H1 (cell line): ENCODE results near the gene VPS35L. TPM values are rescaled to one million over a fixed set of nuclear protein-coding genes. Genes with fewer than 3 reads are reported as not detected.

Source experiments
- CTCF ChIA-PET: fragments of 300-600 bp; sonication (Branson Sonifier 250); formaldehyde crosslinking; loops from one replicate; lab custom pipeline; 2021; ENCODE audit not compliant: partially characterized antibody; lab: Charles Lee
- POLR2A ChIA-PET: fragments of 300-600 bp; sonication (Branson Sonifier 250); formaldehyde crosslinking; loops from one replicate; lab custom pipeline; 2021; ENCODE audit warnings: inconsistent platforms; ENCODE audit not compliant: partially characterized antibody; lab: Charles Lee
- DNase-seq, 2 experiments: peaks; one replicate each; pipeline versions ENCODE4 v3.0.0 to v3.0.0-alpha.2; 2010 to 2022; ENCODE audit warnings: low spot score in 2 of 2, low read depth in 1 of 2, mixed read lengths in 1 of 2
- FAIRE-seq: peaks from 2 replicates; lab custom pipeline; 2011; peaks lifted over from hg19 to GRCh38; lab: Jason Lieb, UNC
- H2AFZ ChIP-seq: 2 replicates; pipeline ENCODE4 v1.8.1; 2012; ENCODE audit warnings: low read length, inconsistent platforms
- H2AK5ac ChIP-seq: 2 replicates; pipeline ENCODE4 v1.6.1; 2013; ENCODE audit warnings: low read depth, low read length
- H2BK120ac ChIP-seq: replicated peaks from 2 replicates; pipeline ENCODE3; 2013; ENCODE audit warnings: low read depth, low read length, inconsistent platforms
- H2BK12ac ChIP-seq: 2 replicates; pipeline ENCODE4 v1.6.1; 2013; ENCODE audit warnings: low read depth, low read length
- H2BK15ac ChIP-seq: 2 replicates; pipeline ENCODE4 v1.6.1; 2013; ENCODE audit warnings: low read length
- H2BK20ac ChIP-seq: 2 replicates; pipeline ENCODE4 v1.6.1; 2013; ENCODE audit warnings: low read length
- H2BK5ac ChIP-seq: 2 replicates; pipeline ENCODE4 v1.6.1; 2013; ENCODE audit warnings: low read depth, low read length
- H3K14ac ChIP-seq: 2 replicates; pipeline ENCODE4 v1.6.1; 2013; ENCODE audit warnings: inconsistent platforms; ENCODE audit not compliant: insufficient read length
- H3K18ac ChIP-seq: 2 replicates; pipeline ENCODE4 v1.6.1; 2013; ENCODE audit warnings: low read length; ENCODE audit errors: extremely low read depth
- H3K23ac ChIP-seq: 2 replicates; pipeline ENCODE4 v1.6.1; 2013; ENCODE audit warnings: inconsistent platforms; ENCODE audit not compliant: insufficient read length
- H3K23me2 ChIP-seq: 2 replicates; pipeline ENCODE4 v1.6.1; 2013; ENCODE audit warnings: low read depth, low read length
- H3K27ac ChIP-seq: 2 replicates; pipeline ENCODE4 v1.6.1; 2011; ENCODE audit warnings: low read depth, low read length, inconsistent platforms
- H3K27me3 ChIP-seq, 4 experiments: replicated peaks in 1 of 4; 1 replicate in 1 of 4; 2 replicates in 3 of 4; pipeline versions ENCODE4 v1.6.1 to v1.8.1; 2011 to 2013; ENCODE audit warnings: low read length in 3 of 4, mild to moderate bottlenecking in 3 of 4, inconsistent platforms in 2 of 4, mixed read lengths in 2 of 4, moderate library complexity in 1 of 4; ENCODE audit not compliant: control insufficient read depth in 3 of 4, insufficient read depth in 3 of 4; ENCODE audit errors: extremely low read depth in 1 of 4
- H3K36me3 ChIP-seq, 4 experiments: 2 replicates each; pipeline versions ENCODE4 v1.6.1 to v1.8.1; 2011 to 2013; ENCODE audit warnings: mild to moderate bottlenecking in 4 of 4, low read length in 3 of 4, moderate library complexity in 2 of 4, control low read depth in 1 of 4, inconsistent platforms in 1 of 4; ENCODE audit not compliant: insufficient read depth in 4 of 4, control insufficient read depth in 2 of 4
- H3K4ac ChIP-seq: replicated peaks from 2 replicates; pipeline ENCODE3; 2013; ENCODE audit warnings: low read length, low read depth, mixed read lengths, inconsistent platforms; ENCODE audit not compliant: insufficient read length
- H3K4me1 ChIP-seq, 4 experiments: replicated peaks in 1 of 4; 1 replicate in 1 of 4; 2 replicates in 3 of 4; pipeline versions ENCODE4 v1.6.1 to v1.8.1; 2011 to 2013; ENCODE audit warnings: low read length in 3 of 4, inconsistent platforms in 2 of 4, mixed read lengths in 1 of 4; ENCODE audit not compliant: insufficient read depth in 4 of 4, control insufficient read depth in 3 of 4
- H3K4me2 ChIP-seq, 2 experiments: 2 replicates each; pipeline versions ENCODE4 v1.6.1 to v1.8.1; 2011 to 2013; ENCODE audit warnings: low read depth in 2 of 2, low read length in 2 of 2, control low read depth in 1 of 2, inconsistent platforms in 1 of 2, mild to moderate bottlenecking in 1 of 2; ENCODE audit not compliant: insufficient read depth in 1 of 2
- H3K4me3 ChIP-seq, 4 experiments: fragments of 200-600, 300-600 bp in 1 of 4; sonication (generic), shearing (Covaris generic), sonication (Bioruptor Twin) in 1 of 4; 2 replicates each; pipeline versions ENCODE4 v1.5.1 to v1.8.1; 2011 to 2016; ENCODE audit warnings: low read length in 4 of 4, low read depth in 3 of 4, control low read depth in 2 of 4, inconsistent platforms in 2 of 4, mild to moderate bottlenecking in 2 of 4, mixed read lengths in 1 of 4, moderate library complexity in 1 of 4; ENCODE audit not compliant: insufficient read depth in 2 of 4; ENCODE audit errors: extremely low read depth in 1 of 4
- H3K56ac ChIP-seq: replicated peaks from 2 replicates; pipeline ENCODE3; 2013; ENCODE audit warnings: low read depth, mild to moderate bottlenecking, mixed read lengths, low read length, inconsistent platforms; ENCODE audit not compliant: insufficient read length
- H3K79me1 ChIP-seq: 2 replicates; pipeline ENCODE4 v1.6.1; 2013; ENCODE audit warnings: low read depth, low read length, control low read depth
- H3K79me2 ChIP-seq, 2 experiments: 2 replicates each; pipeline versions ENCODE4 v1.6.1 to v1.8.1; 2012 to 2013; ENCODE audit warnings: low read length in 2 of 2, mild to moderate bottlenecking in 2 of 2, inconsistent platforms in 1 of 2; ENCODE audit not compliant: insufficient read depth in 2 of 2, control insufficient read depth in 1 of 2
- H3K9ac ChIP-seq, 4 experiments: replicated peaks in 1 of 4; 1 replicate in 1 of 4; 2 replicates in 3 of 4; pipeline versions ENCODE4 v1.6.1 to v1.8.1; 2011 to 2013; ENCODE audit warnings: low read depth in 3 of 4, low read length in 3 of 4, control low read depth in 2 of 4, mild to moderate bottlenecking in 2 of 4, moderate library complexity in 2 of 4, inconsistent platforms in 1 of 4; ENCODE audit errors: extremely low read depth in 1 of 4
- H3K9me3 ChIP-seq, 2 experiments: 2 replicates each; pipeline versions ENCODE4 v1.6.1 to v1.8.1; 2012 to 2013; ENCODE audit warnings: mild to moderate bottlenecking in 2 of 2, moderate library complexity in 2 of 2, control low read depth in 1 of 2, inconsistent platforms in 1 of 2, low read depth in 1 of 2, low read length in 1 of 2, mixed read lengths in 1 of 2; ENCODE audit not compliant: insufficient read depth in 2 of 2
- H4K20me1 ChIP-seq, 2 experiments: replicated peaks in 1 of 2; 2 replicates each; pipeline versions ENCODE3 to v1.8.1; 2011 to 2013; ENCODE audit warnings: inconsistent platforms in 2 of 2, low read length in 2 of 2, mild to moderate bottlenecking in 1 of 2; ENCODE audit not compliant: insufficient read depth in 2 of 2, control insufficient read depth in 1 of 2
- H4K5ac ChIP-seq: 2 replicates; pipeline ENCODE4 v1.6.1; 2013; ENCODE audit warnings: low read length, low read depth, mixed read lengths, inconsistent platforms; ENCODE audit not compliant: insufficient read length
- H4K8ac ChIP-seq: 2 replicates; pipeline ENCODE4 v1.8.0; 2013; ENCODE audit warnings: mild to moderate bottlenecking, moderate library complexity, low read length, inconsistent platforms; ENCODE audit not compliant: insufficient read depth; ENCODE audit errors: extremely low read depth
- H4K91ac ChIP-seq: replicated peaks from 2 replicates; pipeline ENCODE3; 2013; ENCODE audit warnings: low read length, mixed read lengths, inconsistent platforms; ENCODE audit not compliant: insufficient read length
- NANOG ChIP-seq: IDR thresholded peaks from 2 replicates; pipeline ENCODE4 v1.6.1; 2011; ENCODE audit warnings: low read length, low read depth, mild to moderate bottlenecking, inconsistent platforms; ENCODE audit not compliant: insufficient read depth, poor library complexity, severe bottlenecking
- POLR2AphosphoS5 ChIP-seq: IDR thresholded peaks from 2 replicates; pipeline ENCODE4 v1.6.1; 2011; ENCODE audit warnings: low read depth, low read length
- WGBS, 2 experiments: shearing (Covaris generic) in 1 of 2; methylation state at CpG; one replicate each; pipeline versions ENCODE4 v1.1.6 to v1.1.7; 2013 to 2015; ENCODE audit warnings: low lambda C conversion rate in 2 of 2, mixed read lengths in 2 of 2, inconsistent platforms in 1 of 2, low coverage in 1 of 2, missing lambda C conversion rate in 1 of 2; ENCODE audit not compliant: insufficient replicate concordance in 2 of 2, insufficient coverage in 1 of 2, insufficient read length in 1 of 2; ENCODE audit errors: extremely low coverage in 1 of 2, missing lambda C conversion rate in 1 of 2; 5-methylcytosine and 5-hydroxymethylcytosine counted together
- polyA plus RNA-seq, 7 experiments: library from polyadenylated mRNA; depleted of rRNA in 3 of 7; stranded (reverse) in 5 of 7; unstranded in 2 of 7; fragments of >200 nt in 5 of 7; fragments of 200-250 nt in 2 of 7; gene quantifications; 1 replicate in 5 of 7; 2 replicates in 1 of 7; 4 replicates in 1 of 7; pipeline versions ENCODE4 v1.2.1 to v1.2.3, GENCODE V29; 2011 to 2013; ENCODE audit warnings: missing spikeins in 2 of 7, mixed read lengths in 2 of 7
- total RNA-seq: library from RNA; stranded (reverse); fragmentation: NEBNext Ultra II Directional; extraction: Animal tissue kit (Norgen Biotek cat#: 25700); gene quantifications from 2 replicates; pipeline ENCODE4 v1.2.1, GENCODE V29; 2021

VPS35L gene
- total and polyA plus RNA-seq, 2 of the 8 experiments (the other 6 are each of a cell fraction or from before 2014, with no cell fraction given) = 31.5 to 57.1 TPM

GRCh38 chr16:19708296-19709205 is 153.0 kb downstream of the VPS35L start:
- no peak overlapping the region for H2BK120ac ChIP-seq
- H3K9ac ChIP-seq = no peak overlapping the region; a peak in 1 of 7 replicates
- no peak overlapping the region for H4K5ac ChIP-seq
- no peak overlapping the region for H3K56ac ChIP-seq
- WGBS, 2 experiments = 87% methylated on average over 18 of the region's 18 CpGs; no CpG with 5 or more reads in 1 of the 2 experiments
- peaks cover 33% of the 10 kb centered on the region for H3K79me1 ChIP-seq
- H4K20me1 ChIP-seq = peaks cover 42 to 60% of the 10 kb centered on the region in 2 experiments
- H3K4me3 ChIP-seq = no peak overlapping the region; a peak in 1 of 8 replicates
- H2BK15ac ChIP-seq = 0 out of 2 replicates have a peak overlapping the region, but pooled peaks have one; percentile 3
- H3K27ac ChIP-seq = 0 out of 2 replicates have a peak overlapping the region, but pooled peaks have one; percentile 22
- H3K4me1 ChIP-seq = peaks cover 12 to 50% (median 37%) of the 10 kb centered on the region in 4 experiments
- no peak overlapping the region for H4K91ac ChIP-seq
- peaks cover 7 to 94% of the 10 kb centered on the region in 2 experiments; a peak in 3 of 4 replicates for H3K79me2 ChIP-seq
- H2AK5ac ChIP-seq = no peak overlapping the region
- H3K23ac ChIP-seq = no peak overlapping the region
- FAIRE-seq (no peak), DNase-seq (no peak)
- CTCF ChIA-PET = interaction anchor here (0.7 to 1.1 kb wide), 2 partner anchors 27 to 178 kb away, joined by 3 read pairs; no protein-coding TSS in a partner anchor
- H3K9me3 ChIP-seq = no peaks in the 10 kb centered on the region
- H3K18ac ChIP-seq = no peak overlapping the region; the same call in 1 of the 2 replicates
- peaks cover 34 to 88% (median 53%) of the 10 kb centered on the region in 4 experiments for H3K36me3 ChIP-seq
- H3K4ac ChIP-seq = no peak overlapping the region
- no peaks in the 10 kb centered on the region for H3K23me2 ChIP-seq
- no peaks in the 10 kb centered on the region for H3K27me3 ChIP-seq
- H2BK12ac ChIP-seq = peak overlapping the region; percentile 50; the same call in 1 of the 2 replicates
- 0 out of 4 replicates have a peak overlapping the region, but pooled peaks of 1 of the 2 experiments have one; percentile 4 for H3K4me2 ChIP-seq
- H2AFZ ChIP-seq = no peak overlapping the region
- POLR2A ChIA-PET = interaction anchor here (0.6 to 3.3 kb wide), 7 partner anchors 9 to 174 kb away, joined by 3 to 20 read pairs (median 4); partner anchors contain the start of genes IQCK and KNOP1
- no peak overlapping the region for H2BK20ac ChIP-seq
- H2BK5ac ChIP-seq = no peak overlapping the region; the same call in 1 of the 2 replicates
- no peak overlapping the region for H3K14ac ChIP-seq
- peak; percentile 11 for TF ChIP-seq POLR2AphosphoS5
- TF ChIP-seq NANOG = no peak
- no peak overlapping the region for H4K8ac ChIP-seq
